B cell (primary cell): ENCODE results near the gene OR6A2.

Experiments used
- EZH2 ChIP-seq: IDR thresholded peaks from 2 replicates; pipeline ENCODE4 v1.6.1; 2012; ENCODE audit warnings: borderline replicate concordance, low read depth, mild to moderate bottlenecking, moderate library complexity, low read length; ENCODE audit not compliant: insufficient read depth, poor library complexity, severe bottlenecking
- TF ChIP-seq, protein P1 (sequence below): fragments of 200-600 bp; IDR thresholded peaks from one replicate; pipeline ENCODE4 v1.8.0; 2022; ENCODE audit warnings: antibody characterized with exemption, mild to moderate bottlenecking

DNA sequence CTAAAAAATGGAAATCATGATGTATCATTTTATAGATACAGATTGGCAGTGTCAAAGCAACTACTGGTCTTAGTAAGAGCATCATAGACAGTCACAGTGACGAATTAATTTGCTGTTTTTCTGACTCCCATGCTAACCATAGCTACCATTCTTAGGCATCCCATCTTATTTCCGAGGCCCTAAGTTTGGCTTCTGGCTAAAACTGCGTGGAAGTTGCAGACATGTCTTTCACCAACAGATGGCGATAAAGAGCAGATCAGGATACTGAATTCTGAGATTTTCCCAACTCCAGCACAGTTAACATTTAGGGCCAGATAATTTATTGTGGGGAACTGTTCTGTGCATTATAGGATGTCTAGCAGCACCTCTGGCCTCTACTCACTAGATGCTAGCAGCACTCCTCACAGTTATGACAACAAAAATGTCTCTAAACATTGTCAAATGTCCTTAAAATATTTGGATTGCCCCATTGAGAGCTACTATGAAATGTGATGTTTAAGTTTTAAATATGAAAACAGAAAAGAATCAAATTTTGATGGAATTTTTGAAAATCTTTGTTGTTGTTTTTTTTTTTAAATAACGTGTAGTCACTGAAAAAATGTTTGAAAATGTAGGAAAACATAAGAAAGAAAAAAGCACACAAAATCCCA is 44.1 kb downstream of the OR6A2 start:
- TF ChIP-seq, protein P1, sequence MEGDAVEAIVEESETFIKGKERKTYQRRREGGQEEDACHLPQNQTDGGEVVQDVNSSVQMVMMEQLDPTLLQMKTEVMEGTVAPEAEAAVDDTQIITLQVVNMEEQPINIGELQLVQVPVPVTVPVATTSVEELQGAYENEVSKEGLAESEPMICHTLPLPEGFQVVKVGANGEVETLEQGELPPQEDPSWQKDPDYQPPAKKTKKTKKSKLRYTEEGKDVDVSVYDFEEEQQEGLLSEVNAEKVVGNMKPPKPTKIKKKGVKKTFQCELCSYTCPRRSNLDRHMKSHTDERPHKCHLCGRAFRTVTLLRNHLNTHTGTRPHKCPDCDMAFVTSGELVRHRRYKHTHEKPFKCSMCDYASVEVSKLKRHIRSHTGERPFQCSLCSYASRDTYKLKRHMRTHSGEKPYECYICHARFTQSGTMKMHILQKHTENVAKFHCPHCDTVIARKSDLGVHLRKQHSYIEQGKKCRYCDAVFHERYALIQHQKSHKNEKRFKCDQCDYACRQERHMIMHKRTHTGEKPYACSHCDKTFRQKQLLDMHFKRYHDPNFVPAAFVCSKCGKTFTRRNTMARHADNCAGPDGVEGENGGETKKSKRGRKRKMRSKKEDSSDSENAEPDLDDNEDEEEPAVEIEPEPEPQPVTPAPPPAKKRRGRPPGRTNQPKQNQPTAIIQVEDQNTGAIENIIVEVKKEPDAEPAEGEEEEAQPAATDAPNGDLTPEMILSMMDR = peak; percentile 89
- TF ChIP-seq EZH2 = no peak
